HG03439 (cell line): ENCODE data around the gene CYP8B1.

Experiments used
- ATAC-seq: cut with Tn5 transposase; IDR thresholded peaks from one replicate; pipeline ENCODE4 v1.9.1; 2021; ENCODE audit warnings: mild to moderate bottlenecking, moderate library complexity; ENCODE audit not compliant: unreplicated experiment

Gene CYP8B1

GRCh38 chr3:42875325-42876151 is at the start of gene CYP8B1:
Gene CYP8B1 (minus strand): TSS chr3:42875879. CDS start chr3:42875816, 63 bp downstream.
- ATAC-seq: no peak

DNA sequence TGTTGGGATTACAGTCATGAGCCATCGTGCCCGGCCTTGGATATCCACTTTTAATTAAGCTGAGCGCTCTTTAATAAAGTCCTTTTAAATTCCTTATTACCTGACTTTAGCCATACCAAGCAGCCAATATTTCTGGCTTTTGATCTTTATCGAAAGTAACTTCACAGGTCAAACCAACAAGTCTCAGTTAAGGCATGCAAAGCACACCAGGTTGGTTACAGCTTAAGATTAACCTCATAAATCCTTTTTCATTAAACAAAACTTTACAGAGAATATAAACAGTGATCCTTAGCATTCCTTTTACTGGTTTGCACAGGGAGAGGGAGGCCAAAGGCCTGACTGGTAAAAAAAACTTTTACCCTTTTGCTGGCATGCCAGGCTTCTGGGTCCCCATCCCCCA is 47.9 kb upstream of the CYP8B1 start:
- ATAC-seq: no peak

DNA sequence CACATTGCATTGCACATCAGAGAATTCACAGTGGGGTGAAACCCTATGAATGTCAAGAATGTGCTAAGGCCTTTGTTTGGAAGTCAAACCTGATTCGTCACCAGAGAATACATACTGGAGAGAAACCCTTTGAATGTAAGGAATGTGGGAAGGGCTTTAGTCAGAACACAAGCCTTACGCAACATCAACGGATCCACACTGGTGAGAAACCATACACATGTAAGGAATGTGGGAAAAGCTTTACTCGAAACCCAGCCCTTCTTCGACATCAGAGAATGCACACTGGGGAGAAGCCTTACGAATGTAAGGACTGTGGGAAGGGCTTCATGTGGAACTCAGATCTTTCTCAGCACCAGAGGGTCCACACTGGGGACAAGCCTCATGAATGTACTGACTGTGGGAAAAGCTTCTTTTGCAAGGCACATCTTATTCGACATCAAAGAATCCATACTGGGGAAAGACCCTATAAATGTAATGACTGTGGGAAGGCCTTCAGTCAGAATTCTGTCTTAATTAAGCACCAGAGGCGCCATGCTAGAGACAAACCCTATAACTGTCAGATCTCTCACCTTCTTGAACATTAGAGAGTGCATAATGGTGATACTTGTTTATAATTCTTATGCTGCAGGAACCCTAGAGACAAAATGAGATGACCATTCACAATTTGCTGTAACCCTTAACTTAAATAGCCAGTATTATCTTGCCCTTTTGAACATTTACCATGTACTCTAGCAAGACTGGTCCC is 39.3 kb upstream of the CYP8B1 start:
- no peak for ATAC-seq

GRCh38 chr3:42911551-42911950 is 35.9 kb upstream of the CYP8B1 start:
- ATAC-seq: no peak

DNA sequence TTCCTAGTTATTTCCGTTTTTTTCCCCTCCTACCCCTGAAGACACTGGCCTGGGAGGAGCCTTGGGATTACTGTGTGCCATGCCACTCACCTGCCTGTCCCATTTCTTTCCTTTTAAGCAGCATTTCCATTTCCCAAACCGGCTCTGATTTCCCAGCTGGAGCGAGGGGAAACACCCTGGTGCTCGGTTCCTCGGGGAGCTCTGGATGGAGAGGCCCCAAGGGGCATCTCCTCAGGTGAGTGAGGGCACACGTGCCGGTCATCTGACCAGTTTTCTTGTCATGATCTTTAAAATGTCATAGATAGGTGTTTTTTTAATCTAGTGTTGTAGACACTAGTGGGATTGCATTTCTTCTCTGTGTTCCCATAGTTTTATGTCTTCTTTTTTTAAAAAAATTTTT is 33.0 kb upstream of the CYP8B1 start:
- ATAC-seq: no peak

DNA sequence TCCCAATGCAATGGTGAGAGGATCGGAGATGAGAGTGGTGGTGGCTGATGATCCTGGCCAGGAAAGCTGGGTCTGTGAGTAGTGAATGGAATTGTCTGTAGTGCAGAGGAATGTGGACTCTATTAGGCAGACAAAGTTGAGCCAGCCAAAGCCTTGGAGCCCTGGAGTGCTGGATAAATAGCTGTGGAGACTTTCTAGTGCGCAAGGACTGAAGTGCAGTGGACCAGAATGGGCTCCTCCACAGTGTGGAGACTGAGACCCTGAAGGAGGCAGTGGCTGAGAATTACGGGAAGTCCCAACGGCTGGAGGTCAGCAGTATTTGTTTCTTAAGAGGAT is 31.1 kb upstream of the CYP8B1 start:
- no peak for ATAC-seq

- ATAC-seq: no peak
These were observed 30.6 kb upstream of the CYP8B1 start, which contains the start of gene ZNF662 for GRCh38 chr3:42906070-42906847. Gene ZNF662 (plus strand): TSS chr3:42906142. CDS start chr3:42908115, 1,973 bp downstream.

DNA sequence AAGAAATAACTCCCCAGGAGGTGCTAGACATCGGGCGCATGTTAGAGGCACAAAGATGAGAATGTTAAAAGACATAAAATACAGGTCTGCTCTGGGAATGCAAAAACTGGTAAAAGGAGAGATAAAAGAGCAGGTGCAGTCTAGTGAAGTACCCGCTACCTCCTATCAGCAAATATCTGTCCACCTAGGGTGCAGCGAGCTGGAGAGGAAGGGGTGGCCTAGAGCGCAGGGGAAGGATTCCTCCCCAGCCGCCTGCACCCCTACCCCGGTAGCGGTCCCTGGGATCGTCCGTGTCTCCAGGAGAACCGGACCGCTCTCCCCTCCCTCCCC is 30.0 kb upstream of the CYP8B1 start:
- no peak for ATAC-seq

GRCh38 chr3:42904076-42904475 is 28.4 kb upstream of the CYP8B1 start:
- ATAC-seq: no peak

DNA sequence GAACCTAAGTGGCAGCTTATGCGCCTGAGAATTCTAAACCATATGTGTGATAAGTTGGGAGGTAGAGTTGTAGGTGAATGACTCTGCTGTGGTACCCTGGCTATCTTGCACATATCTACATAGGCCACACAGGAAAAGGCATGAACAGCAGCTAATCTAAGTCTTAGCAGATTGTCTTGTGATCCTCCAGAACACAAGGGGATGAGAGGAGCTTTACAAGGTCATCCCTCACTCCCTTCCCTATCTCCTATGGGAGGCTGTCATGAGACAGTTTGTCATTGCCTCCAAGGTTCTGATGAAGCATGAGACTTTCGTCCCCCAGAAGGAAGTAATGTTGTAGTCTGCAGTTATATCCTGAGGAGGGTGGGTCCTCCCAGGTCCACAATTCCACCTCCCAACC is 26.6 kb upstream of the CYP8B1 start:
- no peak for ATAC-seq

- ATAC-seq: no peak
These were observed 25.4 kb upstream of the CYP8B1 start for GRCh38 chr3:42901073-42901415.

DNA sequence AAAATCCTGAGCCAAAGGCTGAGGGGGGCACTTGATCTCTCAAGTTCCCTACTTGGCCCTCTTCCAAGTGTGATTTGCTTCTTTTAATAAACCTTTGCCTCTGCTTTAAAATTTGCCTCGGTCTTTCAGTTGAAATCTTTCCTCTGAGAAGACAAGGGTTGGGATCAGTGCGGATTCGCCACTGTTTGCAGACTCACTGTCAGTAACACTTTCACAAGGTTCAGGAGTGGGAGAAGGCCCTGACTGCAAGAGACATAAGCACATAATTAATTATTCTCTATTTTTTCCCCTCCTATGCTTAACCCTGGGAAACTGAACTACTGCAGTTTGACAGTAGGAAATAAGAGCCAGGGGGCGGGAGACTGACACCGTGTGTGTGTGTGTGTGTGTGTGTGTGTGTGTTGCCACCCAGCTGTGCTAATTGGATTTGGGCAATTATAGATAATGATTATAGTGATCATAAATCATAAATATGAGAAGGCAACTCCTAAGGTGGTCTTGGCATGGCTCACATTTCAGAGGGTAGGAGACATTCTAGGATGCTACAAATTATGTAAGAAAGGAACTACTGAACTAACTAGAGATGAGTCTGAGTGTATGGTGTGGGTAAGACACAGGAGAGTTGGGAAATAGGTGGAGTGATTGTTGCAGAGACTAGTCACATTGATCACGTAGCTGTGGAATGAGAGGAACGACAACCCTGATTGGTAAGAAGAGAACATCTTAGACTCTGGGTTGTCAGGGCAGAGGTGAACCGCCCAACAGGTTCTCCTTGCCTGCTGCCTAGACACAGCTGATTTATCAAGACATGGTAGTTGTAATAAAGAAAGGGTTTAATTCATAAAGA is 24.8 kb upstream of the CYP8B1 start:
- ATAC-seq: no peak

GRCh38 chr3:42898896-42899675 is 23.4 kb upstream of the CYP8B1 start:
- no peak for ATAC-seq

DNA sequence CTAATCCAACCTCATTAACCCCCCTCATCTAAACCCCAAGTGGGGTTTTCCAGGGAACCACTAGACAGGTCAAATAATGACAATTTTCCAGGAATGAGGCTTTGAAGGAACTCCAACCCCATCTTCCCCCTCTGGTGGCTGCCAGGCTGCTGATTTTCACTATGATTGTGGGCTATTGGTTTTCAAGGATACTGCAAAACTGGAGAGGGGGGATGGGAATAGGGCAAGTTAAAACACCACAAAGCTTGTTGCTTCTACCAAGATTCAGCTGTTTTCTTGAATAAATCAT is 19.8 kb upstream of the CYP8B1 start:
- no peak for ATAC-seq

DNA sequence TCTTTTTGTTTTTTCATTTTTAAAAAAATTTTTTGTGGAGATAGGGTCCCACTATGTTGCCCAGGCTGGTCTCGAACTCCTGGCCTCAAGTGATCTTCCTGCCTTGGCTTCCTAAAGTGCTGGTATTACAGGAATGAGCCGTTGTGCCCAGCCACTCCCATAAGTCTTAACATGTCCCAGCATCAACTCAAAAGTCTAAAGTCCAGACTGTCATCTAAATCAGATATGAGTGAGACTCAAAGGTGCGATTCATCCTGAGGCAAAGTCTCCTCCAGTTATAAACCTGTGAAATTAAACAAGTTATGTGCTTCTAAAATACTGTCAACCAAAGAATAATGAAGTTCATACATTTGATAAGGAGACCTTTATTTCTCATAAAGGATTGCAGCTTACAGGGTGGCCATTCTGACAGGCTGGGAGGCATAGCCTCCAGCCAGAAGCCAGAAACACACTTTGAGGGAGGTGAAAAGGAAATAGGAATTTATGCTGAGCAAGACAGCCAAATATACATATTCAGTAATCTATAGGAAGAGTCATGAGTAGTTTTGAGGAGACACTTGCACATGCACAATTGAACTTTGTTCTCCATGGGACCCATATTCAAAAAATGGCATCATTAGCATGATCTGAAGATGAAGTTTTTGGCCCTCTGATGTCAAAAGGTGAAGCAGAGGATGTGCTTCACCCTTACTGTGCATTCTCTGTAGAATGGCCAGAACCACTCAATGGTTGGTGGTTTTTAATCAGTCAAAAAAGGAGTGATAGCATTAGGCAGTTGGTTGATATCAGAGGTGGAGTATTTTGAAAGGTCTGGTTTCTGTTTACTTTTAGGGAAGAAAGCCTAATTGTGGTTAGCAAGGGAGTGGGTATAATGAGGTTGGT is 19.3 kb upstream of the CYP8B1 start:
- ATAC-seq: no peak

- ATAC-seq: no peak
These were observed 17.1 kb upstream of the CYP8B1 start for GRCh38 chr3:42892807-42893206.

- no peak for ATAC-seq
These were observed 16.5 kb upstream of the CYP8B1 start for GRCh38 chr3:42892169-42892568.

DNA sequence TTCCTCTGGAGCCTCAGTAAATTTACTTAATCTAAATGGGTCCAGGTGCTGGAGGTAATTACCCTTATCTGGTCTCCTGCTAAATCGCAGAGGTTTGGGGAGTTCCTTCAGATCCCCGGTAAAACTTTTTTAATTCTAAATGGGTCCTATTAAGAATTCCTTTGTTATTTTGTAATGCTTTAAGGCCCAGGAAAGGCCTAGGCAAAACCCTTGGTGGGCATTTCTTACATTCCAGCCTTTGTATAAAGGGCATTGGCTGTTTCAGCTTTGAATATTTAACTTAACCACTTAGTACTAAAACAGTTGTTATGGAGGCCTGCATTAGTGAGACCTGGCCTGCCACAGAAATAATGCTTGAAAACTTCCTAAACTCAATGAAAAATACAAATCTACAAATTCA is 15.4 kb upstream of the CYP8B1 start:
- ATAC-seq: no peak

DNA sequence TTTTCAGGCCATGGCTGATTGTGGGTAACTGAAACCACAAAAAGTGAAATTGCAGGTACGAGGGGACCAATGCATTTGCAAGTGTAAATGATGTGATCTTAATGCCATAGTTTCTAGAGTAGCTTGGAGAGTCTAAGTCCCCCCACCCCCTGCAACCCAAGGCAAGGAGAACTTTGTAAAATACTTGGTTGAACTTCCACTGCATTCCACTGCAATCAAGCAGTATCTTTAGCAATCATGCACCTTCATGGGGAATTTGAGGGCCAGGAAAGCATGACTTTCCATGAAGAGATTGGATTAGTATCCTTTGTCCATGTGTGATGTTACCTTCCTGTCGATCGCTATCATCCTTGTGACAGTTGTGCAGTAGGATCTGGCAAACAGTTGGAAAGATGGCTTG is 11.4 kb upstream of the CYP8B1 start:
- ATAC-seq: no peak
